Central memory CD8-positive, alpha-beta T cell (primary cell): ENCODE data around the gene ZHX3.

Experiments used
- ATAC-seq: fragments of 150-1000 bp; cut with Tn5 transposase; replicated peaks from 2 replicates; pipeline ENCODE4 v1.10.0; 2022; ENCODE audit warnings: mild to moderate bottlenecking, moderate FRiP score, moderate number of reproducible peaks; ENCODE audit not compliant: poor library complexity, severe bottlenecking; ENCODE audit errors: extremely low read depth
- DNase-seq, 2 donors: peaks; one replicate each; pipeline ENCODE4 v3.0.0; 2021; ENCODE audit warnings: low spot score in 2 of 2
- H3K27ac Mint-ChIP-seq: one replicate; pipeline ENCODE4 v1.8.0; 2022; ENCODE audit warnings: low read depth, mild to moderate bottlenecking, moderate library complexity, mixed read lengths
- H3K27me3 Mint-ChIP-seq: one replicate; pipeline ENCODE4 v1.8.0; 2022; ENCODE audit warnings: mixed read lengths
- H3K36me3 Mint-ChIP-seq: one replicate; pipeline ENCODE4 v1.8.0; 2022; ENCODE audit warnings: mild to moderate bottlenecking, moderate library complexity, mixed read lengths; ENCODE audit not compliant: insufficient read depth
- H3K4me1 Mint-ChIP-seq: one replicate; pipeline ENCODE4 v1.8.0; 2022; ENCODE audit warnings: mixed read lengths
- H3K4me3 Mint-ChIP-seq: one replicate; pipeline ENCODE4 v1.8.0; 2022; ENCODE audit warnings: mild to moderate bottlenecking, moderate library complexity, mixed read lengths
- H3K9me3 Mint-ChIP-seq: one replicate; pipeline ENCODE4 v1.8.0; 2022; ENCODE audit warnings: mixed read lengths

The ZHX3 gene

DNA sequence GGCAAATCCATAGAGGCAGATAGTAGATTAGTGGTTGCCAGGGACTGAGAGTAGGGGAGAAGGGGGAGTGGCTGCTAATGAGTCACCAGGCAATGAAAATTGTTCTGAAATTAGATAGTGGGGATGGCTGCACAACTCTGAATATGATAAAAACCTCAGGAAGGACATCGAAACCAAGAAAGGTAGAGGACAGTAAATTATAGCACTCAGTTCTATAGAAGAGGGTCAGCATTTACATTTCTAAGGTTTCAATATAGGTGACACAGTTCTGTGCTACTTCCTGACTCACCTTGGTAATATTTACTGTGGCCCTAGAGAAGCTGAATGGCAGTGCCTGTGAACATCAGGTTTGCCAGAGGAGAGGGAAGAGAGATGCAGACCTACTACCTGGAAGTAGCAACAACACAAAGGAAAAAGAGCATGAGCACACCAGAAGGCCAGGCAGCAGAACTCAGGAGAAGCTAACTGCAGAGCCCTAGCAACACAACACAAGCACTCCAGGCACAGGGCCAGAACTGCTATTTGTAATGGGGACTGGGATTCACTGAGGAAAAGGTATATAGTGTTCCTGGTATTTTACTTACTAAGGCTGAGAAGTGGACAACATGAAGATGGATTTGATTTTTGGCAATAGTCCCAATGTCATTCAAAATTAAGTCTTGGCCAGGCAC lies 104.2 kb downstream of the ZHX3 start:
- no peak overlapping the region for H3K4me3 Mint-ChIP-seq

DNA sequence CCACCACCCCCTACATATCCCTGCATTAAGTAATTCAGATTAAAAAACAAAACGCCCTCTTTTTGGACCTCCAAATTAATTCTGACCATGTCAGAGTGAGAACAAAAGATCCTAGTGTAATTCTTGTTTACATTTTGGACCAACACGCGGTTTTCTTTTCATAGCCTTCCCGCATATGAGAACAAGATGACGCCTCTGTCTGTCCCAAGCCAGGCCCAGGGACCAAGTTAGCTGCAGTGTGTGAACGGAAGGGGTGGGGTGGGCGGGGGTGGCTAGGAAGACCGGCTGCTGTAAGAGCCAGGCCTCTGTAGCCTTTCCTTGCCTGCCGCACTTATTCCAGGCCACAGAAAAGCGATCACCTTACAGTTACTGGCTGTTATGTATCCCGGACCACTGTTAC lies 112.2 kb downstream of the ZHX3 start:
- Mint-ChIP-seq H3K9me3 (no peaks in the 10 kb centered on the region), H3K36me3 (no peaks in the 10 kb centered on the region), H3K27me3 (no peaks in the 10 kb centered on the region), H3K27ac (no peak overlapping the region), H3K4me3 (no peak overlapping the region), H3K4me1 (peaks cover 6% of the 10 kb centered on the region)
- no peak for ATAC-seq
- no peak for DNase-seq

More for the DNA sequence above, 104.2 kb downstream of the ZHX3 start:
- no peaks in the 10 kb centered on the region for H3K9me3 Mint-ChIP-seq
- ATAC-seq, result no peak
- no peak for DNase-seq
- peaks cover 4% of the 10 kb centered on the region for H3K36me3 Mint-ChIP-seq
- no peak overlapping the region for H3K27ac Mint-ChIP-seq
- H3K27me3 Mint-ChIP-seq, result no peaks in the 10 kb centered on the region
- no peaks in the 10 kb centered on the region for H3K4me1 Mint-ChIP-seq

DNA sequence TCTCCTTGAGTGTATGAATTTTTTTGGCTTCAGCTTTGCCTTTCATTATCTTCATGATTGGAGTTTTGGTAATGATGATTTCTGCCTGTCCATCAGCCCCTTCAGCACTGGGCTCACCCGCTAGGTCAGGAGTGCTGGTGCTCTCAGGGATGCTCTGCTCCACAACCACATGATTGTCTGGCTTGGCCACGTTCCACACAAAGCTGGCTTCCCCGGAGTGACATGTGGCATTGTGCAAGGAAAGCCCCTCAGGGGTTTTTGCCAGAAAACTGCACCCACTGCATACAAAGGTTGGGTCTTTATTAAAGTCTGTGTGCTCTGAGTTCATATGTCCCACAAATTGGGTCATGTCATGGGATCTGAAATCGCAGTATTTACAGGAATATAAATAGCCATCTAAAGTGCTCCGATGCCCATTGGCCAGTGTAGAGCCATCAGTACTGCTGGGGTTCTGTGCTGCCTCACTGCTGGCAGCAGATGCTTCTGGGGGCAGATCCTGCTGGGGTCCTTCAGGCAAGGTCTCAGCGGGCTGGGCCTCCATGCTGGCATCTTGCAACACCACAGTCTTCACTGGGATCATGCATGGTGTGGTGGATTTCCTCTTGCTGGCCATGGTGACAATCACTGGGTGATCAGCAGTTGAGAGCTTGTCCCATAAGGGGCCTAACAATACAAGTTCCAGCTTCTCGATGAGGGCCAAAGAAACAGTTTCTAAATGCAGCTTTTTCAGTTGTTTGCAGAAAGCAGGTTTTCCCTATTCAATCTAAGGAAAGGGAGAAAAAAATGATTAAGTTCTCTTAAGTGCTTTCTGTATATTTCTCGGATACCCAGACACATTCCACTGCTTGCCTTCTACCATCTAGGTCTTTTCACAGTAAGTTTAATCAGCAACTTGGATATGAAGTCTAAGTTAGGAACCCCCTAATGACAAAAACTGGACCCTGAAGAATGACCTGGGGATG lies 112.9 kb downstream of the ZHX3 start:
- peaks cover 6% of the 10 kb centered on the region for H3K4me1 Mint-ChIP-seq
- no peaks in the 10 kb centered on the region for H3K9me3 Mint-ChIP-seq
- ATAC-seq (no peak), DNase-seq (no peak)
- peaks cover 2% of the 10 kb centered on the region for H3K36me3 Mint-ChIP-seq
- H3K27me3 Mint-ChIP-seq, result no peaks in the 10 kb centered on the region
- no peak overlapping the region for H3K4me3 Mint-ChIP-seq
- no peak overlapping the region for H3K27ac Mint-ChIP-seq

- Mint-ChIP-seq H3K27ac (no peak overlapping the region), H3K4me1 (peaks cover 6% of the 10 kb centered on the region), H3K27me3 (no peaks in the 10 kb centered on the region), H3K36me3 (peaks cover 2% of the 10 kb centered on the region), H3K9me3 (peaks cover 6% of the 10 kb centered on the region), H3K4me3 (no peak overlapping the region)
- DNase-seq (no peak), ATAC-seq (no peak)
Measured at GRCh38 chr20:41203660-41204059, 113.9 kb downstream of the ZHX3 start.

DNA sequence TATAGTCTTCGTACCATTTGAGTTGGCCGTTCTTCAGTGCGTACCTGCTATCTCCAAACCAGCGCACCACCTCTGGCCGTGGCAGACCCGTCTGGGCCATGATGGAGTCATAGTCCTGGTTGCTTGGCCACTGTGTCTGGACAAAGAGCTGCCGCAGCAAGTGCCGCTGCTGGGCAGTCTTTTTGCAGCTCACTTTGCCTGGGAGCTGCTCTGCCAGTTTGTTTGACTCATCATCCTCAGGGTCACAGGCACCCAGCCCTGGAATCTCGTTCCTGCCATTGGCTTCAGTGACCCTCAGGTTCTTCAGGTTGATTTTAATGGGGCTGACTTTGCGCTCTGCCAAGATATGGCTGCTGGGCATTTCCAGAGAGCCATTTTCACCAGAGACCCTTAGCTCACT lies 115.1 kb downstream of the ZHX3 start:
- Mint-ChIP-seq H3K4me3 (no peak overlapping the region), H3K9me3 (peaks cover 11% of the 10 kb centered on the region), H3K36me3 (peaks cover 4% of the 10 kb centered on the region), H3K27ac (no peak overlapping the region), H3K4me1 (peaks cover 3% of the 10 kb centered on the region), H3K27me3 (no peaks in the 10 kb centered on the region)
- no peak for ATAC-seq
- DNase-seq, result no peak

- DNase-seq (no peak), ATAC-seq (no peak)
- peaks cover 11% of the 10 kb centered on the region for H3K9me3 Mint-ChIP-seq
- H3K4me1 Mint-ChIP-seq, result no peaks in the 10 kb centered on the region
- no peak overlapping the region for H3K27ac Mint-ChIP-seq
- H3K27me3 Mint-ChIP-seq, result no peaks in the 10 kb centered on the region
- H3K36me3 Mint-ChIP-seq, result peaks cover 4% of the 10 kb centered on the region
- no peak overlapping the region for H3K4me3 Mint-ChIP-seq
Measured at GRCh38 chr20:41201760-41202159, 115.8 kb downstream of the ZHX3 start.

- Mint-ChIP-seq H3K9me3 (peaks cover 11% of the 10 kb centered on the region), H3K4me3 (no peak overlapping the region), H3K27me3 (no peaks in the 10 kb centered on the region), H3K36me3 (peaks cover 6% of the 10 kb centered on the region), H3K4me1 (no peaks in the 10 kb centered on the region), H3K27ac (no peak overlapping the region)
- DNase-seq (no peak), ATAC-seq (no peak)
Measured at GRCh38 chr20:41200446-41201202, 116.9 kb downstream of the ZHX3 start.

GRCh38 chr20:41198443-41198842 lies 119.1 kb downstream of the ZHX3 start:
- no peak overlapping the region for H3K27ac Mint-ChIP-seq
- H3K9me3 Mint-ChIP-seq, result peaks cover 11% of the 10 kb centered on the region
- H3K27me3 Mint-ChIP-seq, result no peaks in the 10 kb centered on the region
- no peak for ATAC-seq
- no peak for DNase-seq
- no peak overlapping the region for H3K4me3 Mint-ChIP-seq
- H3K4me1 Mint-ChIP-seq, result no peaks in the 10 kb centered on the region
- peaks cover 6% of the 10 kb centered on the region for H3K36me3 Mint-ChIP-seq

- ATAC-seq (no peak), DNase-seq (no peak)
- Mint-ChIP-seq H3K27me3 (no peaks in the 10 kb centered on the region), H3K36me3 (peaks cover 6% of the 10 kb centered on the region), H3K9me3 (peaks cover 11% of the 10 kb centered on the region), H3K4me1 (no peaks in the 10 kb centered on the region), H3K27ac (no peak overlapping the region), H3K4me3 (no peak overlapping the region)
Measured at GRCh38 chr20:41196653-41197225, 120.8 kb downstream of the ZHX3 start.

- H3K4me3 Mint-ChIP-seq, result no peak overlapping the region
- H3K27me3 Mint-ChIP-seq, result no peaks in the 10 kb centered on the region
- no peak for ATAC-seq
- DNase-seq, result no peak
- H3K4me1 Mint-ChIP-seq, result no peaks in the 10 kb centered on the region
- peaks cover 20% of the 10 kb centered on the region for H3K9me3 Mint-ChIP-seq
- H3K36me3 Mint-ChIP-seq, result peaks cover 2% of the 10 kb centered on the region
- no peak overlapping the region for H3K27ac Mint-ChIP-seq
Measured at GRCh38 chr20:41192575-41192974, 125.0 kb downstream of the ZHX3 start.

GRCh38 chr20:41191562-41192500 lies 125.7 kb downstream of the ZHX3 start:
- no peak for DNase-seq
- ATAC-seq, result no peak
- no peak overlapping the region for H3K27ac Mint-ChIP-seq
- H3K9me3 Mint-ChIP-seq, result peaks cover 20% of the 10 kb centered on the region
- peaks cover 2% of the 10 kb centered on the region for H3K36me3 Mint-ChIP-seq
- H3K27me3 Mint-ChIP-seq, result no peaks in the 10 kb centered on the region
- no peak overlapping the region for H3K4me3 Mint-ChIP-seq
- H3K4me1 Mint-ChIP-seq, result peaks cover 2% of the 10 kb centered on the region
